IgD-negative memory B cell (primary cell): ENCODE data around the gene SLC22A5. TPM values are rescaled to one million over a fixed set of nuclear protein-coding genes. Genes with fewer than 3 reads are reported as not detected.
"Not testable (repeated sequence)": the region's sequence is repeated elsewhere in the genome, so short reads cannot be mapped to it uniquely, and the experiment has no call there.

Experiments
- H3K27ac Mint-ChIP-seq, 3 donors: one replicate each; pipeline ENCODE4 v1.8.0; 2020 to 2022; ENCODE audit warnings: mild to moderate bottlenecking in 3 of 3, mixed read lengths in 3 of 3, moderate library complexity in 1 of 3
- H3K27me3 Mint-ChIP-seq: one replicate; pipeline ENCODE4 v1.8.0; 2021; ENCODE audit warnings: mixed read lengths
- H3K36me3 Mint-ChIP-seq: one replicate; pipeline ENCODE4 v1.8.0; 2020; ENCODE audit warnings: mild to moderate bottlenecking, mixed read lengths
- H3K4me1 Mint-ChIP-seq, 3 donors: one replicate each; pipeline ENCODE4 v1.8.0; 2020 to 2022; ENCODE audit warnings: mixed read lengths in 3 of 3, mild to moderate bottlenecking in 1 of 3
- H3K4me3 Mint-ChIP-seq, 4 donors: one replicate each; pipeline ENCODE4 v1.8.0; 2020 to 2022; ENCODE audit warnings: mild to moderate bottlenecking in 4 of 4, mixed read lengths in 4 of 4, moderate library complexity in 3 of 4
- H3K9me3 Mint-ChIP-seq, 3 donors: one replicate each; pipeline ENCODE4 v1.8.0; 2020 to 2021; ENCODE audit warnings: mixed read lengths in 3 of 3, mild to moderate bottlenecking in 1 of 3
- polyA plus RNA-seq: library from polyadenylated mRNA; unstranded; fragments of 300-500 nt; fragmentation: Illumina TruSeq; gene quantifications from one replicate; pipeline ENCODE4 v1.2.3, GENCODE V29; 2021

The SLC22A5 gene
- polyA plus RNA-seq, 1 donor from 2014 or later: 1.9 TPM

- H3K27me3 Mint-ChIP-seq: no peaks in the 10 kb centered on the region
- H3K27ac Mint-ChIP-seq: peak overlapping the region; percentile 62 to 96 (median 79)
- peaks cover 10% of the 10 kb centered on the region for H3K36me3 Mint-ChIP-seq
- H3K9me3 Mint-ChIP-seq: no peaks in the 10 kb centered on the region
- H3K4me1 Mint-ChIP-seq: peaks cover 20 to 46% (median 42%) of the 10 kb centered on the region in 3 donors
- peak overlapping the region in 2 of 4 donors; percentile 41 to 72 for H3K4me3 Mint-ChIP-seq
Measured at GRCh38 chr5:132408456-132408855, 38.9 kb downstream of the SLC22A5 start.

- peaks cover 23 to 50% (median 47%) of the 10 kb centered on the region in 3 donors for H3K4me1 Mint-ChIP-seq
- peak overlapping the region; percentile 96 to 98 (median 98) for H3K27ac Mint-ChIP-seq
- H3K36me3 Mint-ChIP-seq: peaks cover 7% of the 10 kb centered on the region
- H3K4me3 Mint-ChIP-seq: peak overlapping the region; percentile 74 to 97 (median 86)
- H3K9me3 Mint-ChIP-seq: no peaks in the 10 kb centered on the region
- no peaks in the 10 kb centered on the region for H3K27me3 Mint-ChIP-seq
Measured at GRCh38 chr5:132408965-132409364, 39.5 kb downstream of the SLC22A5 start.

GRCh38 chr5:132410451-132411303, 41.2 kb downstream of the SLC22A5 start:
- Mint-ChIP-seq H3K27ac (peak overlapping the region; percentile 96 to 98 (median 98)), H3K4me3 (peak overlapping the region; percentile 97 to 99 (median 98))

GRCh38 chr5:132411304-132412013, 41.9 kb downstream of the SLC22A5 start:
- H3K27ac Mint-ChIP-seq: peak overlapping the region; percentile 96 to 98 (median 98)
- no peaks in the 10 kb centered on the region for H3K9me3 Mint-ChIP-seq
- H3K36me3 Mint-ChIP-seq: peaks cover 9% of the 10 kb centered on the region
- peaks cover 39 to 60% (median 52%) of the 10 kb centered on the region in 3 donors for H3K4me1 Mint-ChIP-seq
- peak overlapping the region; percentile 97 to 99 (median 98) for H3K4me3 Mint-ChIP-seq
- H3K27me3 Mint-ChIP-seq: no peaks in the 10 kb centered on the region

More at GRCh38 chr5:132410451-132411303, 41.2 kb downstream of the SLC22A5 start:
- Mint-ChIP-seq H3K27me3 (no peaks in the 10 kb centered on the region), H3K4me1 (peaks cover 34 to 60% (median 56%) of the 10 kb centered on the region in 3 donors), H3K9me3 (no peaks in the 10 kb centered on the region), H3K36me3 (peaks cover 9% of the 10 kb centered on the region)

GRCh38 chr5:132413567-132413966, 44.1 kb downstream of the SLC22A5 start:
- Mint-ChIP-seq H3K27ac (peak overlapping the region; percentile 80 to 98 (median 96)), H3K36me3 (peaks cover 7% of the 10 kb centered on the region), H3K4me3 (peak overlapping the region; percentile 38 to 99 (median 98)), H3K9me3 (no peaks in the 10 kb centered on the region), H3K27me3 (no peaks in the 10 kb centered on the region), H3K4me1 (peaks cover 46 to 63% (median 52%) of the 10 kb centered on the region in 3 donors)

- peak overlapping the region; percentile 88 to 98 (median 96) for H3K27ac Mint-ChIP-seq
- H3K27me3 Mint-ChIP-seq: no peaks in the 10 kb centered on the region
- H3K36me3 Mint-ChIP-seq: peaks cover 11% of the 10 kb centered on the region
- H3K4me3 Mint-ChIP-seq: peak overlapping the region; percentile 16 to 98 (median 90)
- peaks cover 51 to 64% (median 55%) of the 10 kb centered on the region in 3 donors for H3K4me1 Mint-ChIP-seq
- H3K9me3 Mint-ChIP-seq: no peaks in the 10 kb centered on the region
Measured at GRCh38 chr5:132414634-132415378, 45.3 kb downstream of the SLC22A5 start.

- H3K36me3 Mint-ChIP-seq: peaks cover 15% of the 10 kb centered on the region
- peak overlapping the region; percentile 88 to 98 (median 96) for H3K27ac Mint-ChIP-seq
- H3K9me3 Mint-ChIP-seq, H3K27me3 Mint-ChIP-seq: not testable (repeated sequence)
- peak overlapping the region in 3 of 4 donors; percentile 51 to 98 (median 97) for H3K4me3 Mint-ChIP-seq
- H3K4me1 Mint-ChIP-seq: peaks cover 58 to 69% (median 58%) of the 10 kb centered on the region in 3 donors
Measured at GRCh38 chr5:132415516-132415915, 46.0 kb downstream of the SLC22A5 start.

- H3K27ac Mint-ChIP-seq: peak overlapping the region; percentile 53 to 98 (median 90)
- H3K4me3 Mint-ChIP-seq: peak overlapping the region in 2 of 4 donors; percentile 43 to 71
- H3K4me1 Mint-ChIP-seq: peaks cover 65 to 78% (median 68%) of the 10 kb centered on the region in 3 donors
- peaks cover 18% of the 10 kb centered on the region for H3K36me3 Mint-ChIP-seq
- H3K9me3 Mint-ChIP-seq: no peaks in the 10 kb centered on the region
- no peaks in the 10 kb centered on the region for H3K27me3 Mint-ChIP-seq
Measured at GRCh38 chr5:132416306-132417009, 46.9 kb downstream of the SLC22A5 start.

- Mint-ChIP-seq H3K4me3 (peak overlapping the region in 3 of 4 donors; percentile 43 to 77 (median 71)), H3K36me3 (peaks cover 18% of the 10 kb centered on the region), H3K27ac (peak overlapping the region; percentile 36 to 90 (median 53))
Measured at GRCh38 chr5:132417010-132417439, 47.5 kb downstream of the SLC22A5 start.

GRCh38 chr5:132417461-132417860, 48.0 kb downstream of the SLC22A5 start:
- no peaks in the 10 kb centered on the region for H3K9me3 Mint-ChIP-seq
- peak overlapping the region in 2 of 4 donors; percentile 27 to 77 for H3K4me3 Mint-ChIP-seq
- peaks cover 18% of the 10 kb centered on the region for H3K36me3 Mint-ChIP-seq
- peak overlapping the region; percentile 71 to 91 (median 90) for H3K27ac Mint-ChIP-seq
- peaks cover 64 to 81% (median 70%) of the 10 kb centered on the region in 3 donors for H3K4me1 Mint-ChIP-seq
- no peaks in the 10 kb centered on the region for H3K27me3 Mint-ChIP-seq

More at GRCh38 chr5:132417010-132417439, 47.5 kb downstream of the SLC22A5 start:
- Mint-ChIP-seq H3K27me3 (no peaks in the 10 kb centered on the region), H3K4me1 (peaks cover 63 to 79% (median 68%) of the 10 kb centered on the region in 3 donors), H3K9me3 (no peaks in the 10 kb centered on the region)

- Mint-ChIP-seq H3K4me1 (peaks cover 69 to 82% (median 72%) of the 10 kb centered on the region in 3 donors), H3K9me3 (no peaks in the 10 kb centered on the region), H3K27me3 (no peaks in the 10 kb centered on the region), H3K4me3 (peak overlapping the region in 2 of 4 donors; percentile 60 to 77), H3K27ac (peak overlapping the region; percentile 56 to 91 (median 90)), H3K36me3 (peaks cover 21% of the 10 kb centered on the region)
Measured at GRCh38 chr5:132417889-132418485, 48.5 kb downstream of the SLC22A5 start.

GRCh38 chr5:132418881-132419280, 49.4 kb downstream of the SLC22A5 start:
- Mint-ChIP-seq H3K9me3 (no peaks in the 10 kb centered on the region), H3K4me1 (peaks cover 66 to 82% (median 72%) of the 10 kb centered on the region in 3 donors), H3K4me3 (peak overlapping the region in 2 of 4 donors; percentile 77 to 81), H3K36me3 (peaks cover 18% of the 10 kb centered on the region), H3K27me3 (no peaks in the 10 kb centered on the region), H3K27ac (peak overlapping the region; percentile 90 to 94 (median 91))
